H9 (cell line): ENCODE measurements around the gene GPR52. TPM values are rescaled to one million over a fixed set of nuclear protein-coding genes. Genes with fewer than 3 reads are reported as not detected.

ENCODE experiments used
- DNase-seq: peaks from one replicate; pipeline ENCODE4 v3.0.0-alpha.2; 2017
- H2AFZ ChIP-seq: one replicate; pipeline ENCODE4 v1.6.1; 2013; ENCODE audit warnings: mild to moderate bottlenecking, low read length, control low read depth, moderate library complexity
- H2AK5ac ChIP-seq: 2 replicates; pipeline ENCODE4 v1.6.1; 2013; ENCODE audit warnings: low read length, control low read depth, mixed read lengths; ENCODE audit not compliant: insufficient read length
- H2BK120ac ChIP-seq: one replicate; pipeline ENCODE4 v1.6.1; 2013; ENCODE audit warnings: low read depth, mild to moderate bottlenecking, low read length, control low read depth, inconsistent platforms; ENCODE audit not compliant: poor library complexity, severe bottlenecking
- H2BK12ac ChIP-seq: 2 replicates; pipeline ENCODE4 v1.6.1; 2013; ENCODE audit warnings: low read length, control low read depth, mixed read lengths, low read depth; ENCODE audit not compliant: insufficient read length
- H2BK15ac ChIP-seq: 2 replicates; pipeline ENCODE4 v1.6.1; 2013; ENCODE audit warnings: low read depth, low read length, control low read depth
- H2BK20ac ChIP-seq: one replicate; pipeline ENCODE4 v1.6.1; 2013; ENCODE audit warnings: low read depth, mild to moderate bottlenecking, low read length, control low read depth, inconsistent platforms; ENCODE audit not compliant: poor library complexity, severe bottlenecking
- H2BK5ac ChIP-seq: 2 replicates; pipeline ENCODE4 v1.6.1; 2013; ENCODE audit warnings: low read length, control low read depth, mixed read lengths; ENCODE audit not compliant: insufficient read length
- H3K14ac ChIP-seq: 2 replicates; pipeline ENCODE4 v1.6.1; 2013; ENCODE audit warnings: low read length, control low read depth; ENCODE audit not compliant: insufficient read depth
- H3K18ac ChIP-seq: 2 replicates; pipeline ENCODE4 v1.6.1; 2013; ENCODE audit warnings: low read depth, mild to moderate bottlenecking, mixed read lengths, low read length, control low read depth; ENCODE audit not compliant: insufficient read length
- H3K23ac ChIP-seq: 2 replicates; pipeline ENCODE4 v1.6.1; 2013; ENCODE audit warnings: low read length, control low read depth, mixed read lengths, low read depth; ENCODE audit not compliant: insufficient read length
- H3K23me2 ChIP-seq: 2 replicates; pipeline ENCODE4 v1.6.1; 2013; ENCODE audit warnings: low read depth, mild to moderate bottlenecking, mixed read lengths, low read length, control low read depth; ENCODE audit not compliant: insufficient read length, poor library complexity, severe bottlenecking
- H3K27ac ChIP-seq: 2 replicates; pipeline ENCODE4 v1.5.1; 2013; ENCODE audit warnings: low read length, control low read depth, mixed read lengths, low read depth; ENCODE audit not compliant: insufficient read length
- H3K27me3 ChIP-seq: 2 replicates; pipeline ENCODE4 v1.6.1; 2013; ENCODE audit warnings: low read length, control low read depth, inconsistent platforms; ENCODE audit not compliant: insufficient read depth
- H3K4ac ChIP-seq: 2 replicates; pipeline ENCODE4 v1.6.1; 2013; ENCODE audit warnings: low read depth, mild to moderate bottlenecking, control low read depth, inconsistent platforms, low read length, moderate library complexity
- H3K4me1 ChIP-seq: 2 replicates; pipeline ENCODE4 v1.6.1; 2013; ENCODE audit warnings: low read length, control low read depth, inconsistent platforms; ENCODE audit not compliant: insufficient read depth
- H3K4me2 ChIP-seq: 2 replicates; pipeline ENCODE4 v1.6.1; 2013; ENCODE audit warnings: low read length, control low read depth, mixed read lengths; ENCODE audit not compliant: insufficient read length, insufficient read depth
- H3K56ac ChIP-seq: 2 replicates; pipeline ENCODE4 v1.6.1; 2013; ENCODE audit warnings: low read depth, mild to moderate bottlenecking, mixed read lengths, low read length, control low read depth; ENCODE audit not compliant: insufficient read length
- H3K79me1 ChIP-seq: 2 replicates; pipeline ENCODE4 v1.6.1; 2013; ENCODE audit warnings: low read depth, mild to moderate bottlenecking, moderate library complexity, low read length, control low read depth, inconsistent platforms; ENCODE audit not compliant: insufficient read depth, poor library complexity, severe bottlenecking
- H3K79me2 ChIP-seq: 2 replicates; pipeline ENCODE4 v1.6.1; 2013; ENCODE audit warnings: low read length, control low read depth, inconsistent platforms; ENCODE audit not compliant: insufficient read depth
- H3K9ac ChIP-seq: 2 replicates; pipeline ENCODE4 v1.6.1; 2013; ENCODE audit warnings: low read length, control low read depth, mixed read lengths; ENCODE audit not compliant: insufficient read length; ENCODE audit errors: extremely low read depth
- H3K9me3 ChIP-seq: one replicate; pipeline ENCODE4 v1.6.1; 2013; ENCODE audit warnings: low read depth, low read length, inconsistent platforms; ENCODE audit not compliant: control insufficient read depth
- H3T11ph ChIP-seq: one replicate; pipeline ENCODE4 v1.6.1; 2013; ENCODE audit warnings: mild to moderate bottlenecking, low read length, control low read depth, inconsistent platforms
- H4K20me1 ChIP-seq: one replicate; pipeline ENCODE4 v1.6.1; 2013; ENCODE audit not compliant: control insufficient read depth, insufficient read length, insufficient read depth
- H4K5ac ChIP-seq: 2 replicates; pipeline ENCODE4 v1.6.1; 2013; ENCODE audit warnings: low read depth, mild to moderate bottlenecking, mixed read lengths, low read length, control low read depth; ENCODE audit not compliant: insufficient read length
- H4K8ac ChIP-seq: replicated peaks from 2 replicates; pipeline ENCODE4 v1.6.1; 2013; ENCODE audit warnings: low read length, control low read depth, mixed read lengths, low read depth; ENCODE audit not compliant: insufficient read length
- H4K91ac ChIP-seq: 2 replicates; pipeline ENCODE4 v1.6.1; 2013; ENCODE audit warnings: low read depth, mild to moderate bottlenecking, moderate library complexity, mixed read lengths, low read length, control low read depth; ENCODE audit not compliant: insufficient read length
- H3K27ac Mint-ChIP-seq, 3 experiments: 2 replicates in 2 of 3; 3 replicates in 1 of 3; pipeline ENCODE4 v1.8.0; 2020 to 2021; ENCODE audit warnings: mixed read lengths in 3 of 3, mild to moderate bottlenecking in 1 of 3, moderate library complexity in 1 of 3
- H3K27me3 Mint-ChIP-seq: 2 replicates; pipeline ENCODE4 v1.8.0; 2021; ENCODE audit warnings: low read depth, mild to moderate bottlenecking, moderate library complexity, mixed read lengths
- H3K36me3 Mint-ChIP-seq, 3 experiments: 2 replicates in 2 of 3; 3 replicates in 1 of 3; pipeline ENCODE4 v1.8.0; 2020 to 2021; ENCODE audit warnings: low read depth in 3 of 3, mixed read lengths in 3 of 3; ENCODE audit not compliant: insufficient read depth in 1 of 3
- H3K4me1 Mint-ChIP-seq, 2 experiments: 2 replicates each; pipeline ENCODE4 v1.8.0; 2020; ENCODE audit warnings: mixed read lengths in 2 of 2
- H3K4me3 Mint-ChIP-seq, 2 experiments: 2 replicates in 1 of 2; 3 replicates in 1 of 2; pipeline ENCODE4 v1.8.0; 2020 to 2021; ENCODE audit warnings: mild to moderate bottlenecking in 2 of 2, mixed read lengths in 2 of 2, moderate library complexity in 1 of 2
- H3K9me3 Mint-ChIP-seq, 2 experiments: 2 replicates in 1 of 2; 3 replicates in 1 of 2; pipeline ENCODE4 v1.8.0; 2020; ENCODE audit warnings: mild to moderate bottlenecking in 2 of 2, mixed read lengths in 2 of 2, moderate library complexity in 1 of 2
- WGBS: extraction: QIAGEN DNeasy Blood & Tissue Kit; methylation state at CpG from one replicate; pipeline ENCODE4 v1.1.7; 2013; ENCODE audit warnings: missing lambda C conversion rate, low lambda C conversion rate, mixed read lengths; ENCODE audit not compliant: insufficient read length; ENCODE audit errors: extremely low coverage; 5-methylcytosine and 5-hydroxymethylcytosine counted together
- total RNA-seq: library from RNA; stranded (reverse); gene quantifications from 2 replicates; pipeline ENCODE4 v1.2.1, GENCODE V29; 2021
- TF ChIP-seq, protein P1 (sequence below): fragments of 200-600 bp; sonication (generic); conservative IDR thresholded peaks from 3 replicates; pipeline ENCODE4 v1.8.0; 2021; ENCODE audit warnings: antibody characterized with exemption, mild to moderate bottlenecking

Gene GPR52
- total RNA-seq, 1 experiment from 2014 or later = 0.28 TPM

GRCh38 chr1:174413632-174414031 is 34.1 kb upstream of the GPR52 start:
- TF ChIP-seq, protein P1, sequence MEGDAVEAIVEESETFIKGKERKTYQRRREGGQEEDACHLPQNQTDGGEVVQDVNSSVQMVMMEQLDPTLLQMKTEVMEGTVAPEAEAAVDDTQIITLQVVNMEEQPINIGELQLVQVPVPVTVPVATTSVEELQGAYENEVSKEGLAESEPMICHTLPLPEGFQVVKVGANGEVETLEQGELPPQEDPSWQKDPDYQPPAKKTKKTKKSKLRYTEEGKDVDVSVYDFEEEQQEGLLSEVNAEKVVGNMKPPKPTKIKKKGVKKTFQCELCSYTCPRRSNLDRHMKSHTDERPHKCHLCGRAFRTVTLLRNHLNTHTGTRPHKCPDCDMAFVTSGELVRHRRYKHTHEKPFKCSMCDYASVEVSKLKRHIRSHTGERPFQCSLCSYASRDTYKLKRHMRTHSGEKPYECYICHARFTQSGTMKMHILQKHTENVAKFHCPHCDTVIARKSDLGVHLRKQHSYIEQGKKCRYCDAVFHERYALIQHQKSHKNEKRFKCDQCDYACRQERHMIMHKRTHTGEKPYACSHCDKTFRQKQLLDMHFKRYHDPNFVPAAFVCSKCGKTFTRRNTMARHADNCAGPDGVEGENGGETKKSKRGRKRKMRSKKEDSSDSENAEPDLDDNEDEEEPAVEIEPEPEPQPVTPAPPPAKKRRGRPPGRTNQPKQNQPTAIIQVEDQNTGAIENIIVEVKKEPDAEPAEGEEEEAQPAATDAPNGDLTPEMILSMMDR = peak; percentile 65
- no peak overlapping the region for H3K27ac ChIP-seq
- H4K5ac ChIP-seq = no peak overlapping the region
- no peak overlapping the region for H3K56ac ChIP-seq
- H3K18ac ChIP-seq = no peak overlapping the region
- no peaks in the 10 kb centered on the region for H3K4me1 ChIP-seq
- H3K27me3 ChIP-seq = no peaks in the 10 kb centered on the region
- no peaks in the 10 kb centered on the region for H3K23me2 ChIP-seq
- H3K4ac ChIP-seq = no peak overlapping the region
- H2BK15ac ChIP-seq = no peak overlapping the region
- no peaks in the 10 kb centered on the region for H4K20me1 ChIP-seq
- H3T11ph ChIP-seq = no peak overlapping the region
- Mint-ChIP-seq H3K4me1 (no peaks in the 10 kb centered on the region), H3K4me3 (no peak overlapping the region), H3K27ac (no peak overlapping the region), H3K36me3 (no peaks in the 10 kb centered on the region), H3K9me3 (no peaks in the 10 kb centered on the region), H3K27me3 (no peaks in the 10 kb centered on the region)
- H3K23ac ChIP-seq = no peak overlapping the region
- no peak overlapping the region for H2BK20ac ChIP-seq
- H2BK12ac ChIP-seq = no peak overlapping the region
- no CpG with 5 or more reads among the region's 4 CpGs for WGBS
- H3K9ac ChIP-seq = no peak overlapping the region
- no peak overlapping the region for H2AFZ ChIP-seq
- no peak overlapping the region for H4K91ac ChIP-seq
- H2BK120ac ChIP-seq = no peak overlapping the region
- peak; percentile 25 for DNase-seq
- no peak overlapping the region for H4K8ac ChIP-seq
- H3K79me2 ChIP-seq = no peaks in the 10 kb centered on the region
- H2BK5ac ChIP-seq = no peak overlapping the region
- no peaks in the 10 kb centered on the region for H3K9me3 ChIP-seq
- no peak overlapping the region for H2AK5ac ChIP-seq
- no peak overlapping the region for H3K4me2 ChIP-seq
- no peaks in the 10 kb centered on the region for H3K79me1 ChIP-seq
- H3K14ac ChIP-seq = no peak overlapping the region
